Progenitor cell of endocrine pancreas (in vitro differentiated cells): ENCODE measurements around the gene LHX4. TPM values are rescaled to one million over a fixed set of nuclear protein-coding genes. Genes with fewer than 3 reads are reported as not detected.
A peak's percentile ranks its signal among the peaks of the same experiment; 100 is the strongest.

Experiments used
- DNase-seq: peaks from one replicate; pipeline ENCODE4 v3.0.0; 2021; ENCODE audit warnings: low spot score; ENCODE audit not compliant: unreplicated experiment
- H3K27ac Mint-ChIP-seq: 2 replicates; pipeline ENCODE4 v1.8.0; 2021; ENCODE audit warnings: mild to moderate bottlenecking, moderate library complexity, mixed read lengths
- H3K27me3 Mint-ChIP-seq: 2 replicates; pipeline ENCODE4 v1.8.0; 2021; ENCODE audit warnings: mixed read lengths
- H3K36me3 Mint-ChIP-seq: 2 replicates; pipeline ENCODE4 v1.8.0; 2022; ENCODE audit warnings: mixed read lengths; ENCODE audit not compliant: insufficient read depth
- H3K4me1 Mint-ChIP-seq: 2 replicates; pipeline ENCODE4 v1.8.0; 2021; ENCODE audit warnings: low read depth, mixed read lengths
- H3K4me3 Mint-ChIP-seq: 2 replicates; pipeline ENCODE4 v1.8.0; 2021; ENCODE audit warnings: low read depth, mild to moderate bottlenecking, moderate library complexity, mixed read lengths
- H3K9me3 Mint-ChIP-seq: 2 replicates; pipeline ENCODE4 v1.8.0; 2021; ENCODE audit warnings: low read depth, mixed read lengths
- CTCF ChIP-seq: fragments of 200-600 bp; sonication (generic); IDR thresholded peaks from one replicate; pipeline ENCODE4 v1.5.0; 2021; ENCODE audit warnings: antibody characterized with exemption, mild to moderate bottlenecking; ENCODE audit not compliant: unreplicated experiment
- total RNA-seq: library from RNA; stranded (reverse); gene quantifications from 2 replicates; pipeline ENCODE4 v1.2.1, GENCODE V29; 2021

Gene LHX4
- total RNA-seq, 1 donor from 2014 or later: 0.55 TPM

DNA sequence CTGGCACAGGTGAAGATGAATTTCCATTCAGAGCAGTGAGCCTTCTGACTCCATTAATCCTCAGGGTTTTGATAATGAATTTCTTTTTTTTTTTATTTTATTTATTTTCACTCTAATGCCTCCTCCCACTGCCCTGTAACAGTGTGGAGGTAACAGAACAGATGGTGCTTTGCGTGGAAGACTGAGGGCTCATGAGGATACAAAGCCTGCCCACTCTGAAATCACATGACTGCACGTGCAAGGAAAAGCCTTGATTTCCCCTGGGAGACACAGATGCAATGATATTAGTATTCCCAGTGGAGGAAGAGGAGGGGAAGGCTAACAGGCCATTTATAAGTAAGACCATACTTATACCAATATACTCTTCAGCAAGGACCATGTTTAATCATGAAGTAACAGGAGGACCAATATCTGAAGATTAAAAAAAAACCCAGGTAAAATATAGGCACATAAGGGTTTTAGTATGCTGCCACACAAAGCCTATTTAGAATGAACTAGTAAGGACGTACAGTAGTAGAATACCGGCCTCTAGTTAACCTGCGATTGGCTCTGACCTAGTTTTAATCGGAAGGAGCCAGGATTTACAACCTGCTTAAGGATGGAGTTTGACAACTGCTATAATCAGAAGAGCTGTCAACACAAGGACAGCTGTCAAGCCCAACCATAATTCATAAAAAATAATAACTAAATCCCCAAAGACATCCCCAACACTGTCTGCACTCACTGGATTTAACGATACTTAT lies 69.6 kb downstream of the LHX4 start:
- Mint-ChIP-seq H3K4me1 (peaks cover 3% of the 10 kb centered on the region), H3K9me3 (no peaks in the 10 kb centered on the region), H3K27me3 (no peaks in the 10 kb centered on the region), H3K27ac (no peak overlapping the region), H3K36me3 (peaks cover 4% of the 10 kb centered on the region), H3K4me3 (no peak overlapping the region)
- no peak for DNase-seq
- no peak for TF ChIP-seq CTCF

GRCh38 chr1:180301135-180301742 lies 71.2 kb downstream of the LHX4 start:
- H3K4me3 Mint-ChIP-seq: no peak overlapping the region

DNA sequence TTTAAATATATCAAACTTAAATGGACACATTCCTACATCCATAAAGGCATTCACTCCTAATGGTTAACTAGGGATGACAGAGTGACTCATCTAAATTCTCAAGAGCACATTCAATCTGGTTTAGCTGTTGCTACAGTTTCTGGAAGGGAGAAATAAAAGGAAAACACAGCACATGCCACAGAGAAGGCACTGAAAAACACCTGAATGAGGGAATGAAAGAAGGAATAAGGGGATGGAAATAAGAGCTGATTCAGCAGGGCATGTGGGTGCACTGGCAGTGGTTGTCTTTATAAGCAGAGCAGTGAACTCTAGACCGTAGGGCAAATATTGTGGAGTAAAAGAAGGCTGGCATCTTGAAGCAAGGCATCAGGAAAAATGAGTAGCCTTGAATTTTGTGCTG lies 79.3 kb downstream of the LHX4 start:
- DNase-seq: no peak
- Mint-ChIP-seq H3K4me1 (peaks cover 3% of the 10 kb centered on the region), H3K27ac (no peak overlapping the region), H3K27me3 (no peaks in the 10 kb centered on the region), H3K4me3 (no peak overlapping the region), H3K36me3 (peaks cover 19% of the 10 kb centered on the region), H3K9me3 (peaks cover 7% of the 10 kb centered on the region)
- no peak for TF ChIP-seq CTCF

More at GRCh38 chr1:180301135-180301742, 71.2 kb downstream of the LHX4 start:
- Mint-ChIP-seq H3K9me3 (peaks cover under 1% of the 10 kb centered on the region), H3K27ac (no peak overlapping the region), H3K36me3 (peaks cover 7% of the 10 kb centered on the region), H3K27me3 (no peaks in the 10 kb centered on the region), H3K4me1 (peaks cover 3% of the 10 kb centered on the region)
- no peak for DNase-seq
- no peak for TF ChIP-seq CTCF

GRCh38 chr1:180310095-180310494 lies 80.0 kb downstream of the LHX4 start:
- H3K36me3 Mint-ChIP-seq: peaks cover 19% of the 10 kb centered on the region
- no peak for TF ChIP-seq CTCF

DNA sequence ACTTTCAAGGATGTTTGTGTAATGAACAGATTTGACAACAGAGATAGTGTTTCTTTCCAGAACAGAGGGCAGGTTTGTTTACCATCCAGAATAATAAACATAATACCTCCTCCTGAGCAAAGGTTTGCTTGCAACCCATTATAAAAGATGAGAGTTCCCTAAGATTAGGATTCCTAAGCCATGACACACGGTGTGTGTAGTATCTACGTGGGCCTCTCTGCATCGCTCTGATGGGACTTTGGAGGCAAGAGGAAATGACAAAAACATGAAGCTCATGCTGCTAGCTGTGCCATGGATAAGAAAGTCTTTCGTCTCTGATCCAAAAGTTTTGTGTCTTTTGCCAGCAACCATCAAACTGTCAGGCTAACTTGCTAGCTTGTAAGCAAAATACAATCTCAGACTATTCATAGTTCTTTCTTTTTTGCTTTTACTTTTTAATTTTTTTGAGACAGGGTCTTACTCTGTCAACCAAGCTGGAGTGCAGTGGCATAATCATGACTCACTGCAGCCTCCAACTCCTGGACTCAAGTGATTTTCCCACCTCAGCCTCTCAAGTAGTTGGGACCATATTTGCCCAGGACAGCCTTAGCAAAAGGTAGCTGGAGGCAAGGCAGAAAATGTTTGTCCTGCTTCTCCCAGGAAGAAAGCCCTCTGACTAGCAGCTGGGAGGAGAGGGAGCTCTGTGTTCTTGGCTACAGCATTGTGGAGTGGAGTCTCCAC lies 81.1 kb downstream of the LHX4 start:
- TF ChIP-seq CTCF: no peak
- Mint-ChIP-seq H3K4me1 (peaks cover 6% of the 10 kb centered on the region), H3K27me3 (no peaks in the 10 kb centered on the region), H3K27ac (no peak overlapping the region), H3K9me3 (peaks cover 7% of the 10 kb centered on the region), H3K36me3 (peaks cover 14% of the 10 kb centered on the region), H3K4me3 (no peak overlapping the region)
- DNase-seq: no peak

More at GRCh38 chr1:180310095-180310494, 80.0 kb downstream of the LHX4 start:
- H3K4me1 Mint-ChIP-seq: peaks cover 3% of the 10 kb centered on the region
- no peak for DNase-seq
- H3K4me3 Mint-ChIP-seq: no peak overlapping the region
- no peaks in the 10 kb centered on the region for H3K27me3 Mint-ChIP-seq
- peak overlapping the region; percentile 2 for H3K27ac Mint-ChIP-seq
- peaks cover 7% of the 10 kb centered on the region for H3K9me3 Mint-ChIP-seq
